Activated T-cell treated with anti-CD3 and anti-CD28 coated beads, Interleukin-2, amount 50 U/mL, for 1 hour (primary cell): ENCODE data around the gene IGFBP6.

ENCODE experiments used
- DNase-seq: peaks from one replicate; pipeline ENCODE4 v3.0.0-alpha.2; 2020

Gene IGFBP6, protein sequence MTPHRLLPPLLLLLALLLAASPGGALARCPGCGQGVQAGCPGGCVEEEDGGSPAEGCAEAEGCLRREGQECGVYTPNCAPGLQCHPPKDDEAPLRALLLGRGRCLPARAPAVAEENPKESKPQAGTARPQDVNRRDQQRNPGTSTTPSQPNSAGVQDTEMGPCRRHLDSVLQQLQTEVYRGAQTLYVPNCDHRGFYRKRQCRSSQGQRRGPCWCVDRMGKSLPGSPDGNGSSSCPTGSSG

DNA sequence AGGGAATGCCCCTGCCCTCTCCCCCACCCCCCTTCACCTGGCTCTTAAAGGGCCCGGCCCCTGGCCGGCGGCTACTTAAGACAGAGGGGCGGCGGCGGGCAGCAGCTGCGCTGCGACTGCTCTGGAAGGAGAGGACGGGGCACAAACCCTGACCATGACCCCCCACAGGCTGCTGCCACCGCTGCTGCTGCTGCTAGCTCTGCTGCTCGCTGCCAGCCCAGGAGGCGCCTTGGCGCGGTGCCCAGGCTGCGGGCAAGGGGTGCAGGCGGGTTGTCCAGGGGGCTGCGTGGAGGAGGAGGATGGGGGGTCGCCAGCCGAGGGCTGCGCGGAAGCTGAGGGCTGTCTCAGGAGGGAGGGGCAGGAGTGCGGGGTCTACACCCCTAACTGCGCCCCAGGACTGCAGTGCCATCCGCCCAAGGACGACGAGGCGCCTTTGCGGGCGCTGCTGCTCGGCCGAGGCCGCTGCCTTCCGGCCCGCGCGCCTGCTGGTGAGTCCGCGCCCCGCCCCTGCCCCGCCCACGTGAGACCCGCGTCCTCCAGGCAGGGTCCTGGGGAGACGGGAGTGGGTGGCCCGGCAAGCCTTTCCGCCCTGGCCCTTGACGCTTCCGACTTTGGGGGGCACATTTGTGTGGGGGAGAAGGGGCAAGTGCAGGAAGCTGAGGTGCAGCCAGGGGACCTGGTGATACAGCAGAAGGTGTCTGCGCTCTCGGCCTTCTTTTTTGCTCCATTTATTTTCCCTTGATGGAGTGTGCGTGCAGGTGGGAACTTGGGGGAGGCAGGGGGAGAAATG lies at the start of gene IGFBP6:
TSS of gene IGFBP6 (plus strand) at position 104 of the 790 bp plus-strand sequence. CDS start at position 155, 51 bp downstream.
- DNase-seq = peak; percentile 61

DNA sequence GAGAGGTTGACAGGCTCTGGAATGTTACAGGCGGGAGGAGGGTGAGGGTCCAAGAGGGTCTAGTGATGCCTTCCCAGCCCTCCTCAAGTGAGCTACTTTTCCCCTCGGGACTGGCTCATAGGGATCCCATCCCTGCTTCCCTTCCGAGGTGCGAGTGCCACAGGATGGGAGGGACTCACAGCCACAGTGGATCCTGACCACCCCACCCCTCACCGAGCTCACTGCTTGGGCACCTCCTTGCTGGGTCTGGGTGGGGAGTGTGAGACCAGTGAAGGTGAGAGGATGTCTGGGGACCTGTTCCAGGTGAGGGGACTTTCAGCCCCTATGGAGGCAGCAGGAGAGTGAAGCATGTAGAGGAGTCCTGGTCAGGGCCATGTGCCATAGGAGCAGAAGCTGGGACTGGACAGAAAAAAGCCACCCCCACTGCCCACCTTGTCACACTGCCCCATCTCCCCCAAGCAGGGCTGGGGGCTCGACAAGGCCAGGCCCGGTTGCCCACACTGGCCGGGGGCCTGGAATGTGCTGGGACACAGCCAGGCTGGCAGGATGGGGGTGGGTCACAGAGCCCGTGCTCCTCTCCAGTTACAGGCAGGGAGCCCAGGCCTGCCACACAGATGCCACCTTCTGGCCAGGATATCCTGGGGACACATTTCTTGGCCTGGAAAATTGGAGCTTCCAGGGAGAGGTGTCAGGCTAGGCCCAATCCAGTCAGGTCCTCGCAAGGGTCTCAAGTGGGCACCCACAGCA lies 49.3 kb upstream of the IGFBP6 start:
- no peak for DNase-seq

DNA sequence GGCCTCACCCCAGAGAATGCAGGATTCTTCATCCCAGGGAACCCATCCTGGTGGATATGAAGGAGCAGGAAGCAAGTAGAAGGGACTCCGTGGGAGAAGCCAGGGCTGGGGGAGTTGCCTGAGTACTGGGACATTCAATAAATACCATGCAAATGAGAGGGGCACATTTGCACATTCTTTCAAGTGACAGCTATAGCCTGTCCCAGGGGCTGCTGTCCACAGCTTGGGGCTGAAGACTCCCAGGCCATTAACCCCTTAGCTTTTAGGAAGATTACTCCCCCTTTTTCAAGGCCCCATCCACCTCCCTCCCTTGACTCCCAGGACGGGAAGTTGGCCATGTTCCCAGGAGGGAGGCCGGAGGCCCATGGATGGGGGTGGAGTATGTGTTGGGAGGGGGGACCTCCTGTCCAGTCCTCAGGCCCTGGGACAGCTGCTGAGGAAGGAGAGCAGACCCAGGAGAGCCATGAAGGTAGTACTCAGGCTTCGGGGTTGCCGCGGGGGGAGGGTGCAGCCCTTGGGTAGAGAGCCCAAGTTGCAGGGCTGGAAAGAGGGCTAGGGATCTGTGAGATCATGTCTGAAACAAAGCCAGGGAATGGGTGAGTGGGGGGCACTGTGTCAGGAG lies 48.6 kb upstream of the IGFBP6 start:
- DNase-seq = no peak

DNA sequence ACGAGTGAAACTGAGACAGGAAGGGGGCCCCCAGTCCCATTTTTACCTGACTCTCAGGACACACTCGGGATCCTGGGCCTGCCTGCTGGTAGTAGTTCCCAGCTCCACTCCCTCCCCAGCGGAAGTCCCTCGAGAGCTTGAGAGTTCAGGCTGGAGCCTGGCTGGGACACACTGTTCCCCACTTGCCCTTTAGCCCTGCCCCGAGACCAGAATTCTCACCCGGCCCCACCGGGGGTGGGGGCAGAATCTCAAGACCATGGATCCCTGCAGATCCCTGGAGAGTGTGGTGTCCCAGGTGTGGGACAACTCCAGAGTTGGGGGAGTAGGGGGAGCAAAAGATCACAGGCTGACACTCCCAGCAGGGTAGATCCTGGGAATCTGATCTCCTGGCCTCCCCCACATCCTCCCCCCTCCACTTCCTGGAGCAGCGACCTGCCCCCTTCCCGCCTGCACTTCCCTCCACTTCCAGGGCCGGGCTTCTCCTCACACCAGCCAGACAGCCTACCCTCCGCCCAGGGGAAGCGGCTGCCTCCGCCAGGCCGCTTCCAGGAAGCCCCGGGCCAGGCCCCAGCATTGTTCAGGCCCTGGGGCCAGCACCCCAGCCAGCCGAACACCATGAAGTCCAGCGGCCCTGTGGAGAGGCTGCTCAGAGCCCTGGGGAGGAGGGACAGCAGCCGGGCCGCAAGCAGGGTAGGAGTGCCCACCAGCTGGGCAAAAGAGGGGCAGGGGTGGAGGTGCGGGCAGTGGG lies 47.7 kb upstream of the IGFBP6 start, which contains the start of gene TNS2:
TSS of gene TNS2 (plus strand) at position 495 of the 748 bp plus-strand sequence. CDS start at position 616, 121 bp downstream.
- DNase-seq = no peak

DNA sequence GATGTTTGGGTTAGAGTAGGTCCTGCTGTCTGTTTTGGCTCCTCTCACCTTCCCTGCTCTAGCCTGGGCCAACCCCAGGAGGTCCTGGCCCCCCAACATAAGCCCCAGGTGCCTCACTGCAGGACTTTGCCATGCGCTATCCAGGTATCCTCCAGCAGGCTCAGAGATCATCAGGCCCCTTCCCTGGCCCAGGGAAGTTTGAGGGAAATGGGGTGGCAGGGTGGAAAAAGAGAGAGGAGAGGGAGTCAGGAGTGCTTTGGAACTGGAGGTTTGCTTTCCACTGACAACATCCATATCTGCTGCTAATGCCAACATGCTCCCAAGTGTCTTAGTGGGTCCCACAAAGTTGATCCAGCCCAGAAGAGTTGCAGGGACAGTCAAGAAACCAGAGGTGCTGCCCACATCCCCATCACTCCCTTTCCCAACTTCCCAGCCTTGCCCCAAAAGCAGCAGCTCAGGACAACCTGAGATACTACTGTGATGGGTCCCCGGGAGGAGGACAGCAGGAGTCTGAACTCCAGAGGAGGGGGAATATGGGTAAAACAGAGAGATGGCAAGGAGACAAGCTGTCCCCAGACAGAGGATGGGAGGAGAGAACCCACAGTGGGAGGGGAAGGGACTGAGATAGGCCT lies 46.9 kb upstream of the IGFBP6 start:
- no peak for DNase-seq

DNA sequence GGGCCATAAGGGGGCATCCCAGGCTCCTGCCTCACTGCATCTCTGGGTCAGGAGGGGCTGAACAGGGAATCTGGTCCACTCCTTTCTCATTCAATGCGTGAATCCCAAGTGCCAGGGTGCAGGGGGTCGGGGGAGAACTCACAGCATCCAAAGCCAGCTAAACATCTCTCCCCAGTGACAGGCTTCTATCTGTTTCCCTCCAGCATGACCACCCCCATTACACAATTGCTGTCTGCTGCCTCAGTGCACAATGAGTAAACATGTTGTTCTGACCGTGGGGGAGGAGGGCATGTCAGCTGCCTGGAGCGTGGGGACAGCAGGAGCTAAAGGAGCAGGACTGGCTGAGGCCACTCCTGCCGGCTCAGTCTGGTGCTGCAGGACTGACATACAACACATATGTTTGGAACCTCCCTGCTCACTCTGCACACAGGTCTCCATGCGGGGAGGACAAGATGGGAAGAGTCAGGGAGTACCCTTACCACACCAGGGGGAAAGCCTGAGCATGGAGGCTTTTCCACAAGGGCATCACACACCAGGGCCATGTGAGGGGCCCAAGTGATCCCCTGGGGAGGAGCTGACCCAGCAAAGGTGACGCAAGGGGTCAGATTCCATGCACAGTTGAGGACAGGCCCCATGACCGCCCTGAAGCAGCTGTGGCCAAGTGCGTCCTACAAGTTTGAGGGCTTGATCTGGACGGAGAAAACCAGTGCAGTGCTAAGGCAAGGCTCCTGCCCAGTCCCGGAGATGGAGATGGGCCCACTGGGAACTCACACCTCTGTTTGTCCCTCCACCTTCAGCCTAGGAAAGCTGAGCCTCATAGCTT lies 46.2 kb upstream of the IGFBP6 start:
- no peak for DNase-seq

DNA sequence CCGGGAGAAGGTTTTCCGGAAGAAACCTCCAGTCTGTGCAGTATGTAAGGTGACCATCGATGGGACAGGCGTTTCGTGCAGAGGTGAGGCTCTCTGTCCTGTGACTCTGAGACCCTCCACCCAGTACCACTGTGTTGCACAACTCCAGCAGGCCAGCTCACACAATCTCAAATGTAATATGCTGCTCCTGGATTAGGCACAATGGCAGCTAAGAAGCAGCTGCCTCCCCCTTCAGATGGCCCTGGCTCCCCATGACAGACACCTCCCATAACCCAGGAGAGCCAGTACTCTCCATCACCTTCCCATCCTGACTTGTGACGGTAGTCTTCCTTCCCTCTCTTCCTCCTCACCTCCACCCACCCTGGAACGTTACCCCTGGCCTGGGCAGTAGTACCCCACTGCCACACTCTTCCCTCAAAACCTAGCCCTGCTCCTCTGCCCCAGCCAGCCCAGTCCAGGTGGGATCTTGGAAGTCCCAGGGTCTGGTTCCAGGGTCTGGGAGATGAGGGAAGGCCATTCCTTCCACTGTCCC lies 45.5 kb upstream of the IGFBP6 start:
- no peak for DNase-seq

DNA sequence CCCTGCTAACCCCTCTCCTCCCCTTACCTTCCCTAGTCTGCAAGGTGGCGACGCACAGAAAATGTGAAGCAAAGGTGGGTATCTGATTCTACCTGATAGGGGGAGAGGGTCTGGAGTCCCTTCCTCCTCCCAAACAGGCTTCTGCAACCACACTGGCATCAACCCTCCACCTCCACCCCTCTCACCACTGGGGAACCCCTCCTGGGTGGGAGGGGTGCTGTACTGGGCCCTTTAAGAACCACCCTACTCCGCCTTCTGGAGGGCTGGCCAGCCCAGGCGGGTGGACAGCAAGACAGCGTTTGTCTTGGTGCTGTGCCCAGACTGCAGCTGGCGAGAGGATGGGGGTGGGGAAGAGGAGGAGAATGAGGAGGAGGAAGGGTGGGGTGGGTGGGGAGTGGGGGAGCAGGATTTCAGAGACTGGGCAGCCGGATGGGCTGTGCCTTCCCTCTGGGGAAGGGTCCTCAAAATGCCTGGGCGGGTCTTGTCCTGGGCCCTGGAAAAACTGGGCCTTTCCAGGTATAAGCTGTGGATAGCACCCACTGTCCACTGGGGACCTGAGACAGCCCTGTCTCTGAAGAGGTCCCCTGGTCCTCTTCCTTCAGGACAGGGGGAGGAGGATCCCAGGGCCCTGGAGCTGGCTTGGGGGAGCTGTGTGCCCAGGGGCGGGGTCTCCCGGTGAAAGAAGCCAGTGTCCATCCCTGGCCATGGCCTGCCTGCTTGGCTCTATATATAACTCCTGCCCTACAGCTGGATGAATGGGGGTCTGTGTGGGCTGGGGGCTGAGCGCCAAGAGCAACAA lies 44.8 kb upstream of the IGFBP6 start:
- DNase-seq = no peak

DNA sequence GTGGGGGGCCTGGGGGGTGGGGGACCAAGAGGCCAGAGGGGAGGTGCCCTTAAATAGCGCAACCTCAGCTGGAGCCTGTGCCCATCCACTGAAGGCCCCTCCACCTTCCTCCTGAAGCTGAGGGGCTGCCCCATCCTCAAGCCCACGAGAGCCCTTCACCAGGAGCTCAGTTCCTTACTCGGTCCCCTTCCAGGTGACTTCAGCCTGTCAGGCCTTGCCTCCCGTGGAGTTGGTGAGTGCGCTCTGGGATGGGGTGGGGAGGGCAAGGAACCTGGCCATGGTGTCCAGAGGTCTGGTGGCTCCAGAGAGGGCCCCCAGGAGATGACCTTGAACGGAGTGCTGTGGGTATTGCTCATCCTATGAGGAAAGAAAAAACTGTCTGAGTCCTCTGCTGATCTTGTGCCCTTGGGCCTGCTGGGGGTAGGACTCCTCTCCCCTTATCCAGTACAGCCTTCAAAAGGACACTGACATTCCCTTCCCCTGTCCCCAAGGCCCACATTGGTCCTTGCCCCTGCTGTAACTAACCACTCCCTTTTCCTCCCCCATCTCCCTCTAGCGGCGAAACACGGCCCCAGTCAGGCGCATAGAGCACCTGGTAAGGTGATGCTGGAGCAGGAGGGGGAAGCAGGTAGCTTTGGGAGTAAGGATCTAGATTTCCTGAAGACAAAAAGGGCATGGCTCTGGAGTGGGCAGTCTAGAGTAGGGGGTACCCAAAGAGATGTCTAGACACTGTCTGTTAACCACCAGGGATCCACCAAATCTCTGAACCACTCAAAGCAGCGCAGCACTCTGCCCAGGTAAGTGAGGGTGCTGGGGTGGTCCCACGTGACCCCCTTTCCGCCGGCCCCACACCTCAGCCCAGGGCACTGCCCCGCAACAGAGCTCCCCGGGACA lies 44.0 kb upstream of the IGFBP6 start:
- DNase-seq = peak; percentile 69

DNA sequence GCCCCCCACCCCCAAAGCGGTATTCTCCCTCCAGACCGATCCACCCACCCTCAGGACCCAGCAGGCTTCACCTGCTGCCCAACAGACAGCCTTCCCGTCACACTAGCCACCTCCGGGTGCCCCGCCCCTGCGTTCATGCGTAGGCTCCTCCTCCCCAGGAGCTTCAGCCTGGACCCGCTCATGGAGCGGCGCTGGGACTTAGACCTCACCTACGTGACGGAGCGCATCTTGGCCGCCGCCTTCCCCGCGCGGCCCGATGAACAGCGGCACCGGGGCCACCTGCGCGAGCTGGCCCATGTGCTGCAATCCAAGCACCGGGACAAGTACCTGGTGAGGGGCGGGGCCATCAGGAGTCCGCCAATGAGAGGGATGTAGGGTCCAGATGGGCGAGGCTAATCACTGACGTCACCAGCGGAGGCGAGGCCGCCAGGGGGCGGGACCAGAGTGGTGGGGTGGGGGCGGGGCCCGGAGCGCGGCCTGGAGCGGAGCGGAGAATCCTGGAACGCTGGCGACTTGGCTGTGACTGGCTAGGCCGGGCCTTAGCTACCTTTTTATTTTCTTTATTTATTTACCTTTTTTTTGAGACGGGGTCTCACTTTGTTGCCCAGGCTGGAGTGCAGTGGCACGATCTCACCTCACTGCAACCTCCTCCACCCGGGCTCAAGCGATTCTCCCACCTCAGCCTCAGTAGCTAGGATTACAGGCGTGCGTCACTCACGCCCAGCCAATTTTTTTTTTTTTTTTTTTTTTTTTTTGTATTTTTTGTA lies 43.2 kb upstream of the IGFBP6 start:
- DNase-seq = peak; percentile 94

DNA sequence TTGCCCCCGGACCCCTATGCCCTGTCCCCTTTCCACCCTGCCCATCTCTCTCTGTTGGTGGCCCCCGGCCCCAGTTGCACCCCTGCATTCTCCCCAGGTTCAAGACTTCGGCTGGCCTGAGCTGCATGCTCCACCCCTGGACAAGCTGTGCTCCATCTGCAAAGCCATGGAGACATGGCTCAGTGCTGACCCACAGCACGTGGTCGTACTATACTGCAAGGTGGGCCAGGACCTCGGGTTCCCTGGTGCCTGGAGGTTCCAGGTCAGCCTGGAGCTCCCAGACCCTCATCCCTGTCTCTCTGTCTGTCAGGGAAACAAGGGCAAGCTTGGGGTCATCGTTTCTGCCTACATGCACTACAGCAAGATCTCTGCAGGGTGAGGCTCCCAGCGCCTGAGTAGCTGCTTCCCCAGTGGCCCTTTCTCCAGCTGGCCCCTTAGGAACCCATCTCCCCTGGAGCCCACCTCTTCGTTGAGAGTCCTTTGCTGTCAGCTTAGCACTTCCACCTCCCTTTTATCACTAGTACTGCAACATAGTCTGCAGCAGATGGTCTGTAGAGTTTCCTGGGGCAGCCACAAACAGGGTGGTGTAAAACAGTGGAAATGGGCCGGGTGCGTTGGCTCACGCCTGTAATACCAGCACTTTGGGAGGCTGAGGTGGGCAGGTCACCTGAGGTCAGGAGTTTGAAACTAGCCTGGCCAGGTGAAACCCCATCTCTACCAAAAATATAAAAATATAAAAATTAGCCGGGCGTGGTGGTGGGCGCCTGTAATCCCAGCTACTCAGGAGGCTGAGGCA lies 41.8 kb upstream of the IGFBP6 start:
- DNase-seq = no peak

DNA sequence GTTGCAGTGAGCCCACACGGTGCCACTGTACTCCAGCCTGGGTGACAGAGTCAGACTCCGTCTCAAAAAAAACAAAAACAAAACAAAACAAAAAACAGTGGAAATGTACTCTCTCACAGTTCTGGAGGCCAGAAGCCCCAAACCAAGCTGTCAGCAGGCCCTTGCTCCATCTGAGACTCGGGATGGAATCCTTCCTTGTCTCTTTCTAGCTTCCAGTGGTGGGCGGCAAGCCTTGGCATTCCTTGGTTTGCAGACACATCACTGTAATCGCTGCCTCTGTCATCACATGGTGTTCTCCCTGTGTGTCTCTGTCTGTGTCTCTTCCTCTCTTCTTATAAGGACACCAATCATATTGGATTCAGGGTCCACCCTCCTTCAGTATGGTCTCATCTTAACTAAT lies 41.2 kb upstream of the IGFBP6 start:
- peak; percentile 12 for DNase-seq

DNA sequence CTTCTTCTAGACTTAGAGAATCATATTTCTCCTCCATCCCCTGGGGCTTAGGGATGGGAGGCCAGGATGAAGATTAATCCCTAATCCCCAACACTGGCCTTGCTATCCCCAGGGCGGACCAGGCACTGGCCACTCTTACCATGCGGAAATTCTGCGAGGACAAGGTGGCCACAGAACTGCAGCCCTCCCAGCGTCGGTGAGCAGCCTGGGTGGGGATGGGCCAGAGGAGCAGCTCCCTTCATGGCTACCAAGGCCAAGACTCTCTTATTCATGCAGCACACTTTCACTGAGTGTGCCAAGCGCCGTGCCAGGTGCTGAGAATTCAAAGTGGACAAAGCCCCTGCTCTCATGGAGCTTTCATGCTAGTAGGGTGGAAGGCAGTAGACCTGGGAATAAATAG lies 40.6 kb upstream of the IGFBP6 start:
- DNase-seq = no peak

DNA sequence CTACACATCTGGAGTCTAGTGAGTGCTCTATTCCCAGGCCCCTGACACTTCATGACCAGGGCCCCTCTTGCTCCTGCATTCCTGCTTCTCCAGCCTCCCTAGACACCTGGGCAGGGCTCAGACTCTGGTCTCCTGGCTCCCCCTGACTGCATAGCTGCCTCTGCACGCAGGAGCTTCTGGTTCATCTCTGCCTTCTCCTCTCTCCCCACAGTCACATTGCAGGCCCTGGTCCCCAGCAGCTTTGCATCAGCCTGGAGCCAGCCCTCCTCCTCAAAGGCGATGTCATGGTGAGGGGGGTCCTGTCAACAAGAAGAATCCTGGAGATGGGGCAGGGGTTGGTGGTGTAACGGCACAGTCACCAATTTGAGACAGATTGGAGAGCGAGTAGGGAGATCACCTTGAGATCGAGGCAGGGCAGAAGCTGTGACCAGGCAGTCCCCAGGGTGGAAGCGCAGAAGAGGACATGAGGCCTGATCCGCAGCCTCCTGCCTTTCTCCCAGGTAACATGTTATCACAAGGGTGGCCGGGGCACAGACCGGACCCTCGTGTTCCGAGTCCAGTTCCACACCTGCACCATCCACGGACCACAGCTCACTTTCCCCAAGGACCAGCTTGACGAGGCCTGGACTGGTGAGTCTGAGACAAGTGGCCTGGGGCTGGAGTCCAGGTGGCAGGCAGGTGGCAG lies 39.5 kb upstream of the IGFBP6 start:
- DNase-seq = no peak

DNA sequence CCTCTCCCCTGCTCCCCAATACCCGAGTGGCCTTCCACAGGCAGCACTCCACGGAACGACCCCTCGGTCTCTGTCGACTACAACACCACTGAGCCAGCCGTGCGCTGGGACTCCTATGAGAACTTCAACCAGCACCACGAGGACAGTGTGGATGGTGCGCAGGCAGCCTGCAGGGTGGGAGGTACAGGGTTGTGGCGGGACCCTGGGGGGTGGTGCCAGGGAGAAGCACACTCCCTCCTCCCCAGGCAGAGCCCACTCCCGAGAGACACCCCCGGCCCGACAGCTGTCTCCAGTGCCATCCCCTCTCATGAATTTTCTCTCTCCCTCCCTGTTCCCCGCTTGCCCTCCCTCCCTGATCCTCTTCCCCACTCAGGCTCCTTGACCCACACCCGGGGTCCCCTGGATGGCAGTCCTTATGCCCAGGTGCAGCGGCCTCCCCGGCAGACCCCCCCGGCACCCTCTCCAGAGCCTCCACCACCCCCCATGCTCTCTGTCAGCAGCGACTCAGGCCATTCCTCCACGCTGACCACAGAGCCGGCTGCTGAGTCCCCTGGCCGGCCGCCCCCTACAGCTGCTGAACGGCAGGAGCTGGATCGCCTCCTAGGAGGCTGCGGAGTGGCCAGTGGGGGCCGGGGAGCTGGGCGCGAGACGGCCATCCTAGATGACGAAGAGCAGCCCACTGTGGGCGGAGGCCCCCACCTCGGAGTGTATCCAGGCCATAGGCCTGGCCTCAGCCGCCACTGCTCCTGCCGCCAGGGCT lies 38.6 kb upstream of the IGFBP6 start:
- no peak for DNase-seq
